ENCODE results near the gene RGS9.

The RGS9 gene

DNA sequence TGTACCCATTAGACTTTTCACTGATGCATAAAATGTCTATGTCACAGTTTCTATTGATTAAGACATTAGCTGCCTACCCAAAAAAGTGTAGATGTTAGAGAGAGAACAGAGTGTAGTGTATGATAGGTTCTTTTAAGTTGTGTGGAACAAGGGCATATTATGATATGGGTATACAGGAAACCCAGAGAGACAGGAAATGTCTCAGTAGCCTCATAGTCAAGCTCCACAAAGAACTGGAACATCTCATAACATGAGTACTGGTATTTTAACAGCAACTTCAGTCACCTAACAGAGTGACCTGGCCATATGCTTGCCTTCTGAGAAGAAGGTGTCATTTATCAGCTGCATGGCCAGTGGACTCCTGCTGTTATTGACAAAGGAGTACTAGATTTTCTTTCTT is 128.1 kb downstream of the RGS9 start:
- no peak for DNase-seq

DNA sequence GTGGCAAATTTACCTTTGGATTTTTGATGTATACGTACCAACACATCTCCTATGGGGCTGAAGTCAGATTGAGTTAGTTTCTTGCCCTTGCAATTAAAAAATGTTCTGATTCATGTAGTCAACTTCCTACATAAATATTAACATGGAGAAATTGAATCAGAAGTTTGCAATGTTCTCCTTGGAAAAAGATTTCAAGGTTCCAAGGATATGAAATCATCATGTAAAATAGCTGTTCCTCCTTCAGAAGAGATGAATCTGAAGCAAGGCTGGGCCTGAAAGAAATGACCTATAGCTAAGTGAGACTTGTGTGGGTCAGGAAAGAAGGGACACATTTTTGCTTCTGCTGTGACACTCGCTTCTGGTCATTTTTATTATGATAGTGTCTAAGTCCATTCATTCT is 131.7 kb downstream of the RGS9 start:
- no peak for DNase-seq

DNA sequence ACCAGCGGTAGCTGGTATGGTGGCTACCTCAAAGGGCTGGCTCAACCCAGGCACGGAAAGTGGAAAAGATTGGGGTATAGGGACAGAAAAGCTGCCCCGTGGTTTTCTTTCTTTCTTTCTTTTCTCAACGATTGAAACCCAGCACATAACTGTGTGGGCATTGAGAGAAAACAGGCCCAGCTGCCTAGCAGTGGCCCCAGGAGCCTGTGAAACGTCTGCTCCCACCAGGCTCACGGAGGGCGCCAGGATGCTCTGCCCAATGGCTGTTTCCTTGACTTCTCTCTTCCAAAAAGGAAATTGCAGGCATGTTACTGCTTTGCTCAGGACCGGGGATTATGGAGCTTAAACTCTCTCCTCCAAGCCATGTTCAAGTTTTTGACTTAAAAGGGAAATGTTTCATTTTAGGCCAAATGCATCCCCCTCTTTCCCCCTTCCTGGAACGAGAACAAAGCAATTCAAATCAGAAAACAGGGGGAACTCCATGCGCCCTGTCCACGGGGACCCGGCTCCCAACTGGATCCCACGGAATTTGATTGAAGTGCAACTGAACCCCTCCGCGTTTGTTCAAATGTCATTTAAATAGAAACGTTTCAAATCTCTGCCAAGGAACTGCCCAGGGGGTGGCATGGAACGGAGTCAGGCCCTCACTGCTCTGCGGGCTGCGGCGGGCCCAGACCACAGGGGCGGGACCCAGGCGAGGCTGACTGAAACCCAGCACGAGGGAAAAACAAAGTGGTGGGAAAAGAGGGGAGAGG is 133.5 kb downstream of the RGS9 start:
- no peak for DNase-seq

DNA sequence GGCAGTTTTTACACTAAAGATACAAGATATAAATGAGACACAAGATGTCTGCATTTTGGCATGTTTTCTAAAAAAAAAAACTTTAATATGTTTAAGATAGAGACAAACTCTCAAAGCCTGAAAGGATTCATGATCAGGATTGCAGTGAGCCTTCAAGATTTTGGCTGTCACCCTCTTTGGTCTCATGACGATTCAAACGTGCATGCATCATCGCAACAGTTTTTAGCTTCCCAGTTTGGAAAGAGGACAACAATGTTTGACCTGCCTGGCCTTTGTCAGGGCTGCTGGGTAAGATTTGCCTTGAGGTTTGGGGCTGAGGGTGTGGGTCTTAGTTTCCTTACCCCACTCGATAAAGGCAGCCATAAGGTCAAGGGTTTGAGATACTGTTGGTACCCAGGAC is 134.1 kb downstream of the RGS9 start:
- no peak for DNase-seq

Measured in NCI-H446 treated with DMSO at 0.1 percent for 48 hours (cell line).